HCT116 (cell line): ENCODE data around the gene HAUS8. TPM values are rescaled to one million over a fixed set of nuclear protein-coding genes. Genes with fewer than 3 reads are reported as not detected.

Experiments used
- ATAC-seq: fragments of 200-7000 bp; cut with Tn5 transposase; 2 replicates; pipeline ENCODE4 v1.9.1; 2020; ENCODE audit warnings: mild to moderate bottlenecking, moderate library complexity
- BruUV-seq: library from RNA; stranded (reverse); fragments of 400-500 nt; replicated peaks from 2 replicates; lab custom pipeline; 2021; lab: Mats Ljungman, UMichigan
- CTCF ChIA-PET: fragments of 300-600 bp; sonication (Branson Sonifier 250); formaldehyde crosslinking; loops from one replicate; lab custom pipeline; 2021; ENCODE audit warnings: antibody characterized with exemption; lab: Charles Lee
- POLR2A ChIA-PET: fragments of 300-600, 350-600 bp; sonication (Branson Sonifier 250); formaldehyde crosslinking; loops from one replicate; lab custom pipeline; 2021; ENCODE audit warnings: antibody characterized with exemption; lab: Charles Lee
- RAD21 ChIA-PET, 2 experiments: fragments of 300-600 bp; sonication (Branson Sonifier 250); formaldehyde crosslinking; loops; one replicate each; lab custom pipeline; 2023; ENCODE audit warnings: low total read pairs in 2 of 2; ENCODE audit not compliant: uncharacterized antibody in 2 of 2, unreplicated experiment in 2 of 2, low non-redundant PET in 1 of 2; lab: Charles Lee
- DNase-seq: peaks from one replicate; pipeline ENCODE4 v3.0.0-alpha.2; 2010; ENCODE audit warnings: low read depth, low spot score
- H2AFZ ChIP-seq: fragments of 200-600 bp; shearing (Covaris generic), sonication (generic); 2 replicates; pipeline ENCODE4 v1.6.1; 2017; ENCODE audit warnings: low read depth, mixed run types, mixed read lengths, antibody characterized with exemption, low read length; ENCODE audit not compliant: poor library complexity, severe bottlenecking
- H3K27ac ChIP-seq: 2 replicates; pipeline ENCODE4 v1.5.1; 2012; ENCODE audit warnings: low read depth, low read length
- H3K27me3 ChIP-seq: fragments of 200-600 bp; sonication (generic); 2 replicates; pipeline ENCODE4 v1.6.1; 2016; ENCODE audit warnings: mixed run types, low read length, mixed read lengths; ENCODE audit not compliant: insufficient read depth
- H3K36me3 ChIP-seq, 2 experiments: fragments of 200-500 bp in 1 of 2; fragments of 200-600 bp in 1 of 2; sonication (Bioruptor generic) in 1 of 2; sonication (generic) in 1 of 2; 2 replicates each; pipeline versions ENCODE4 v1.5.1 to v1.6.1; 2014 to 2016; ENCODE audit warnings: low read length in 2 of 2, inconsistent platforms in 1 of 2, mixed read lengths in 1 of 2, mixed run types in 1 of 2; ENCODE audit not compliant: insufficient read depth in 2 of 2, control insufficient read depth in 1 of 2
- H3K4me1 ChIP-seq, 2 experiments: fragments of 200-600 bp in 1 of 2; sonication (generic) in 1 of 2; 2 replicates each; pipeline versions ENCODE4 v1.5.1 to v1.6.1; 2012 to 2017; ENCODE audit warnings: low read length in 2 of 2, inconsistent platforms in 1 of 2, mild to moderate bottlenecking in 1 of 2, mixed read lengths in 1 of 2, mixed run types in 1 of 2, moderate library complexity in 1 of 2; ENCODE audit not compliant: insufficient read depth in 2 of 2, control insufficient read depth in 1 of 2
- H3K4me2 ChIP-seq: fragments of 200-600 bp; sonication (generic); 2 replicates; pipeline ENCODE4 v1.6.1; 2017; ENCODE audit warnings: mixed run types, low read length, mixed read lengths
- H3K4me3 ChIP-seq, 2 experiments: fragments of 200-600 bp in 1 of 2; sonication (generic) in 1 of 2; replicated peaks in 1 of 2; 2 replicates each; pipeline ENCODE4 v1.5.1; 2011 to 2016; ENCODE audit warnings: low read length in 2 of 2, control low read depth in 1 of 2, low read depth in 1 of 2, mild to moderate bottlenecking in 1 of 2, mixed read lengths in 1 of 2, mixed run types in 1 of 2
- H3K79me2 ChIP-seq: fragments of 200-600 bp; sonication (generic); 2 replicates; pipeline ENCODE4 v1.6.1; 2017; ENCODE audit warnings: mild to moderate bottlenecking, mixed run types, low read length, moderate library complexity, mixed read lengths; ENCODE audit not compliant: insufficient read depth
- H3K9ac ChIP-seq: fragments of 200-600 bp; sonication (generic); 2 replicates; pipeline ENCODE4 v1.6.1; 2016; ENCODE audit warnings: low read length, mixed read lengths
- H3K9me2 ChIP-seq: fragments of 200-600 bp; sonication (generic), shearing (Covaris generic); 2 replicates; pipeline ENCODE4 v1.6.1; 2017; ENCODE audit warnings: mixed run types, mild to moderate bottlenecking, moderate library complexity; ENCODE audit not compliant: insufficient read depth
- H3K9me3 ChIP-seq, 2 experiments: fragments of 200-500 bp in 1 of 2; fragments of 200-600 bp in 1 of 2; sonication (Bioruptor generic) in 1 of 2; sonication (generic) in 1 of 2; 2 replicates each; pipeline ENCODE4 v1.6.1; 2014 to 2017; ENCODE audit warnings: low read length in 2 of 2, mixed read lengths in 2 of 2, inconsistent platforms in 1 of 2, low read depth in 1 of 2, mild to moderate bottlenecking in 1 of 2, mixed run types in 1 of 2, moderate library complexity in 1 of 2; ENCODE audit not compliant: control insufficient read depth in 1 of 2, insufficient read depth in 1 of 2
- H4K20me1 ChIP-seq: fragments of 200-600 bp; sonication (generic), shearing (Covaris generic); 2 replicates; pipeline ENCODE4 v1.6.1; 2017; ENCODE audit warnings: mixed run types, mild to moderate bottlenecking, moderate library complexity; ENCODE audit not compliant: insufficient read depth
- CBX3 ChIP-seq: IDR thresholded peaks from 2 replicates; pipeline ENCODE4 v1.6.1; 2012; ENCODE audit warnings: low read depth
- CTCF ChIP-seq, 3 experiments: fragments of 200-600 bp in 1 of 3; sonication (generic) in 1 of 3; IDR thresholded peaks in 2 of 3; conservative IDR thresholded peaks in 1 of 3; 2 replicates each; pipeline ENCODE4 v1.5.1; 2012 to 2017; ENCODE audit warnings: low read depth in 2 of 3, low read length in 2 of 3, antibody characterized with exemption in 1 of 3, borderline replicate concordance in 1 of 3, control low read depth in 1 of 3, mild to moderate bottlenecking in 1 of 3, mixed read lengths in 1 of 3, mixed run types in 1 of 3, moderate library complexity in 1 of 3; ENCODE audit not compliant: insufficient read depth in 1 of 3
- ELF1 ChIP-seq: IDR thresholded peaks from 2 replicates; pipeline ENCODE4 v1.6.1; 2012; ENCODE audit warnings: low read depth, borderline replicate concordance
- EZH2phosphoT487 ChIP-seq: fragments of 200-600 bp; IDR thresholded peaks from 2 replicates; pipeline ENCODE4 v1.6.1; 2018; ENCODE audit warnings: antibody characterized with exemption, borderline replicate concordance
- FOSL1 ChIP-seq: IDR thresholded peaks from 2 replicates; pipeline ENCODE4 v1.6.1; 2012; ENCODE audit warnings: low read depth
- JUND ChIP-seq: IDR thresholded peaks from 2 replicates; pipeline ENCODE4 v1.6.1; 2012
- POLR2A ChIP-seq: IDR thresholded peaks from 2 replicates; pipeline ENCODE4 v1.7.0; 2011; ENCODE audit warnings: borderline replicate concordance; ENCODE audit not compliant: insufficient read depth, insufficient read length; ENCODE audit errors: extremely low read depth
- POLR2AphosphoS5 ChIP-seq: IDR thresholded peaks from 2 replicates; pipeline ENCODE4 v1.6.1; 2011; ENCODE audit warnings: mild to moderate bottlenecking, low read depth, low read length, moderate library complexity
- RAD21 ChIP-seq: IDR thresholded peaks from 2 replicates; pipeline ENCODE4 v1.6.1; 2012; ENCODE audit warnings: low read depth, mild to moderate bottlenecking
- REST ChIP-seq: IDR thresholded peaks from 2 replicates; pipeline ENCODE4 v1.6.1; 2012; ENCODE audit warnings: low read depth
- SIN3A ChIP-seq: IDR thresholded peaks from 2 replicates; pipeline ENCODE4 v1.6.1; 2012; ENCODE audit warnings: low read depth
- TCF7L2 ChIP-seq: IDR thresholded peaks from 2 replicates; pipeline ENCODE4 v1.7.0; 2011; ENCODE audit warnings: borderline replicate concordance, inconsistent platforms; ENCODE audit not compliant: insufficient read depth, insufficient read length; ENCODE audit errors: extremely low read depth
- YY1 ChIP-seq: IDR thresholded peaks from 2 replicates; pipeline ENCODE4 v1.6.1; 2011; ENCODE audit warnings: low read length, low read depth, moderate library complexity, mild to moderate bottlenecking; ENCODE audit not compliant: insufficient replicate concordance; ENCODE audit errors: extremely low read depth
- ZFX ChIP-seq: fragments of 450-650 bp; IDR thresholded peaks from 2 replicates; pipeline ENCODE4 v1.6.1; 2017
- intact Hi-C: fragments of 100-400 bp; cut with micrococcal nuclease; formaldehyde crosslinking; loops from 2 replicates; pipeline ENCODE4 v1.10.0; 2022
- total RNA-seq: library from RNA; stranded (reverse); gene quantifications from one replicate; pipeline ENCODE4 v1.2.1, GENCODE V29; 2021; ENCODE audit not compliant: unreplicated experiment

The HAUS8 gene
- total RNA-seq, 1 experiment from 2014 or later: 23.6 TPM

GRCh38 chr19:17020823-17021222 is 54.4 kb downstream of the HAUS8 start (continued):
- TF ChIP-seq REST: no peak
- TF ChIP-seq JUND: no peak
- no peak for TF ChIP-seq ZFX
- TF ChIP-seq CTCF (IDR thresholded peaks at IDR 0.05 in 2 of 3, conservative IDR thresholded peaks at IDR 0.05 in 1 of 3; ENCODE audit: borderline replicate concordance in 1 of 3, insufficient read depth in 1 of 3, low read depth in 2 of 3, low read length in 2 of 3): no peak
- TF ChIP-seq POLR2A: no peak
- no peak for TF ChIP-seq RAD21
- TF ChIP-seq CBX3: no peak
- no peak for TF ChIP-seq FOSL1
- no peak for TF ChIP-seq EZH2phosphoT487

GRCh38 chr19:17020385-17020784 is 54.9 kb downstream of the HAUS8 start:
- Histone ChIP-seq H3K9ac (no peak overlapping the region), H3K4me3 (no peak overlapping the region), H3K36me3 (no peaks in the 10 kb centered on the region), H3K9me2 (no peaks in the 10 kb centered on the region), H3K9me3 (no peaks in the 10 kb centered on the region), H4K20me1 (no peaks in the 10 kb centered on the region), H3K27ac (no peak overlapping the region), H3K79me2 (no peaks in the 10 kb centered on the region), H3K4me2 (no peak overlapping the region), H3K4me1 (peaks cover 9 to 30% of the 10 kb centered on the region in 2 experiments), H2AFZ (no peak overlapping the region), H3K27me3 (no peaks in the 10 kb centered on the region)
- ChIA-PET RAD21 (no interaction called here), CTCF (no interaction called here), POLR2A (no interaction called here)
- TF ChIP-seq TCF7L2 (no peak), YY1 (no peak), POLR2AphosphoS5 (no peak), SIN3A (no peak), ELF1 (no peak)
- ATAC-seq (no peak), DNase-seq (no peak)
- intact Hi-C loops: no loop called here
- no TSS peak for BruUV-seq
